ENCODE measurements around the gene NAXD.

Gene NAXD

GRCh38 chr13:110639935-110640334, 24.6 kb downstream of the NAXD start:
- Mint-ChIP-seq H3K27ac (peak overlapping the region; percentile 38), H3K4me3 (no peak overlapping the region), H3K36me3 (peaks cover 22% of the 10 kb centered on the region), H3K4me1 (peaks cover 3% of the 10 kb centered on the region), H3K9me3 (no peaks in the 10 kb centered on the region), H3K27me3 (no peaks in the 10 kb centered on the region)
- ATAC-seq (ENCODE audit: low read depth) (no peak), DNase-seq (ENCODE audit: low spot score in 2 of 2) (no peak)

GRCh38 chr13:110640591-110641029, 25.3 kb downstream of the NAXD start:
- H3K27ac Mint-ChIP-seq = peak overlapping the region; percentile 38
- ATAC-seq (ENCODE audit: low read depth) = no peak

GRCh38 chr13:110641055-110642015, 26.0 kb downstream of the NAXD start:
- ATAC-seq (ENCODE audit: low read depth) = no peak
- Mint-ChIP-seq H3K27ac (no peak overlapping the region), H3K36me3 (peaks cover 19% of the 10 kb centered on the region), H3K27me3 (no peaks in the 10 kb centered on the region), H3K4me3 (no peak overlapping the region), H3K4me1 (peaks cover 3% of the 10 kb centered on the region), H3K9me3 (no peaks in the 10 kb centered on the region)
- DNase-seq (ENCODE audit: low spot score in 2 of 2) = no peak

More at GRCh38 chr13:110640591-110641029, 25.3 kb downstream of the NAXD start:
- H3K4me1 Mint-ChIP-seq = peaks cover 3% of the 10 kb centered on the region
- H3K36me3 Mint-ChIP-seq = peaks cover 21% of the 10 kb centered on the region
- no peaks in the 10 kb centered on the region for H3K27me3 Mint-ChIP-seq
- DNase-seq (ENCODE audit: low spot score in 2 of 2) = no peak
- no peak overlapping the region for H3K4me3 Mint-ChIP-seq
- H3K9me3 Mint-ChIP-seq = no peaks in the 10 kb centered on the region

GRCh38 chr13:110642291-110642981, 27.1 kb downstream of the NAXD start:
- no peak for DNase-seq (ENCODE audit: low spot score in 2 of 2)
- Mint-ChIP-seq H3K36me3 (peaks cover 17% of the 10 kb centered on the region), H3K9me3 (no peaks in the 10 kb centered on the region), H3K27me3 (no peaks in the 10 kb centered on the region), H3K27ac (no peak overlapping the region), H3K4me3 (no peak overlapping the region), H3K4me1 (peaks cover 3% of the 10 kb centered on the region)
- no peak for ATAC-seq (ENCODE audit: low read depth)

- Mint-ChIP-seq H3K27ac (no peak overlapping the region), H3K4me3 (no peak overlapping the region), H3K27me3 (no peaks in the 10 kb centered on the region), H3K36me3 (peaks cover 17% of the 10 kb centered on the region), H3K9me3 (no peaks in the 10 kb centered on the region), H3K4me1 (peaks cover 3% of the 10 kb centered on the region)
- ATAC-seq (ENCODE audit: low read depth) (no peak), DNase-seq (ENCODE audit: low spot score in 2 of 2) (no peak)
Observed at GRCh38 chr13:110643324-110643723, 28.0 kb downstream of the NAXD start.

- DNase-seq (ENCODE audit: low spot score in 2 of 2) = no peak
- no peaks in the 10 kb centered on the region for H3K9me3 Mint-ChIP-seq
- no peak overlapping the region for H3K4me3 Mint-ChIP-seq
- H3K4me1 Mint-ChIP-seq = peaks cover 3% of the 10 kb centered on the region
- no peak for ATAC-seq (ENCODE audit: low read depth)
- H3K27me3 Mint-ChIP-seq = no peaks in the 10 kb centered on the region
- no peak overlapping the region for H3K27ac Mint-ChIP-seq
- H3K36me3 Mint-ChIP-seq = peaks cover 13% of the 10 kb centered on the region
Observed at GRCh38 chr13:110643768-110644421, 28.6 kb downstream of the NAXD start.

GRCh38 chr13:110644892-110645521, 29.7 kb downstream of the NAXD start:
- H3K27me3 Mint-ChIP-seq = no peaks in the 10 kb centered on the region
- H3K4me3 Mint-ChIP-seq = peak overlapping the region; percentile 21
- H3K27ac Mint-ChIP-seq = no peak overlapping the region
- peak; percentile 97 for ATAC-seq (ENCODE audit: low read depth)
- peak; percentile 70 to 78 for DNase-seq (ENCODE audit: low spot score in 2 of 2)
- peaks cover 7% of the 10 kb centered on the region for H3K4me1 Mint-ChIP-seq
- no peaks in the 10 kb centered on the region for H3K9me3 Mint-ChIP-seq
- H3K36me3 Mint-ChIP-seq = peaks cover 15% of the 10 kb centered on the region

GRCh38 chr13:110645750-110646149, 30.4 kb downstream of the NAXD start:
- peak overlapping the region; percentile 24 for H3K27ac Mint-ChIP-seq
- no peak for ATAC-seq (ENCODE audit: low read depth)

GRCh38 chr13:110646442-110647364, 31.4 kb downstream of the NAXD start:
- no peak for ATAC-seq (ENCODE audit: low read depth)
- no peaks in the 10 kb centered on the region for H3K27me3 Mint-ChIP-seq
- H3K4me3 Mint-ChIP-seq = no peak overlapping the region
- peaks cover 15% of the 10 kb centered on the region for H3K36me3 Mint-ChIP-seq
- peak overlapping the region; percentile 45 for H3K27ac Mint-ChIP-seq
- no peaks in the 10 kb centered on the region for H3K9me3 Mint-ChIP-seq
- no peak for DNase-seq (ENCODE audit: low spot score in 2 of 2)
- peaks cover 9% of the 10 kb centered on the region for H3K4me1 Mint-ChIP-seq

More at GRCh38 chr13:110645750-110646149, 30.4 kb downstream of the NAXD start:
- Mint-ChIP-seq H3K4me1 (peaks cover 7% of the 10 kb centered on the region), H3K4me3 (no peak overlapping the region), H3K27me3 (no peaks in the 10 kb centered on the region), H3K9me3 (no peaks in the 10 kb centered on the region), H3K36me3 (peaks cover 15% of the 10 kb centered on the region)
- DNase-seq (ENCODE audit: low spot score in 2 of 2) = no peak

- peak overlapping the region; percentile 45 for H3K27ac Mint-ChIP-seq
- peaks cover 15% of the 10 kb centered on the region for H3K36me3 Mint-ChIP-seq
- peaks cover 9% of the 10 kb centered on the region for H3K4me1 Mint-ChIP-seq
Observed at GRCh38 chr13:110647365-110647737, 32.0 kb downstream of the NAXD start.

GRCh38 chr13:110648146-110648819, 32.9 kb downstream of the NAXD start:
- peaks cover 11% of the 10 kb centered on the region for H3K4me1 Mint-ChIP-seq
- H3K9me3 Mint-ChIP-seq = no peaks in the 10 kb centered on the region
- no peak for DNase-seq (ENCODE audit: low spot score in 2 of 2)
- no peaks in the 10 kb centered on the region for H3K27me3 Mint-ChIP-seq
- H3K27ac Mint-ChIP-seq = no peak overlapping the region
- H3K36me3 Mint-ChIP-seq = peaks cover 13% of the 10 kb centered on the region
- H3K4me3 Mint-ChIP-seq = no peak overlapping the region
- no peak for ATAC-seq (ENCODE audit: low read depth)

More at GRCh38 chr13:110647365-110647737, 32.0 kb downstream of the NAXD start:
- no peak for ATAC-seq (ENCODE audit: low read depth)
- Mint-ChIP-seq H3K27me3 (no peaks in the 10 kb centered on the region), H3K9me3 (no peaks in the 10 kb centered on the region), H3K4me3 (no peak overlapping the region)
- no peak for DNase-seq (ENCODE audit: low spot score in 2 of 2)

GRCh38 chr13:110648848-110649421, 33.6 kb downstream of the NAXD start:
- Mint-ChIP-seq H3K4me1 (peaks cover 13% of the 10 kb centered on the region), H3K4me3 (no peak overlapping the region), H3K9me3 (no peaks in the 10 kb centered on the region), H3K27ac (peak overlapping the region; percentile 24), H3K27me3 (no peaks in the 10 kb centered on the region), H3K36me3 (peaks cover 8% of the 10 kb centered on the region)
- ATAC-seq (ENCODE audit: low read depth) (no peak), DNase-seq (ENCODE audit: low spot score in 2 of 2) (no peak)

Measured in memory B cell (primary cell).